ENCODE results near the gene ABCC6.

The ABCC6 gene

GRCh38 chr16:16147316-16147999 is 75.8 kb downstream of the ABCC6 start:
- peaks cover 26% of the 10 kb centered on the region for H4K20me1 ChIP-seq
- no peaks in the 10 kb centered on the region for H3K9me3 ChIP-seq
- peak overlapping the region; percentile 72 for H3K27ac ChIP-seq
- peak overlapping the region; percentile 39 for H3K9ac ChIP-seq
- peaks cover 38% of the 10 kb centered on the region for H3K36me3 ChIP-seq
- H3K4me1 ChIP-seq = peaks cover 72% of the 10 kb centered on the region
- no peak for TF ChIP-seq Cebpa-rat (IDR thresholded peaks at IDR 0.05)
- H3K4me3 ChIP-seq = no peak overlapping the region
- no peaks in the 10 kb centered on the region for H3K27me3 ChIP-seq
- peak overlapping the region; percentile 83 for H3K4me2 ChIP-seq

GRCh38 chr16:16146380-16147315 is 76.6 kb downstream of the ABCC6 start:
- H3K4me3 ChIP-seq = no peak overlapping the region
- no peaks in the 10 kb centered on the region for H3K27me3 ChIP-seq
- no peak for TF ChIP-seq Cebpa-rat (IDR thresholded peaks at IDR 0.05)
- H3K4me2 ChIP-seq = peak overlapping the region; percentile 83
- peaks cover 40% of the 10 kb centered on the region for H3K36me3 ChIP-seq
- peak overlapping the region; percentile 72 for H3K27ac ChIP-seq
- H3K9ac ChIP-seq = no peak overlapping the region; the same call in 1 of the 2 replicates
- H4K20me1 ChIP-seq = peaks cover 28% of the 10 kb centered on the region
- peaks cover 80% of the 10 kb centered on the region for H3K4me1 ChIP-seq
- H3K9me3 ChIP-seq = no peaks in the 10 kb centered on the region

GRCh38 chr16:16145286-16145685 is 78.0 kb downstream of the ABCC6 start:
- H3K4me1 ChIP-seq = peaks cover 90% of the 10 kb centered on the region
- H3K27ac ChIP-seq = no peak overlapping the region
- H3K9me3 ChIP-seq = no peaks in the 10 kb centered on the region
- TF ChIP-seq Cebpa-rat (IDR thresholded peaks at IDR 0.05) = no peak
- no peak overlapping the region for H3K4me2 ChIP-seq
- H3K36me3 ChIP-seq = peaks cover 53% of the 10 kb centered on the region
- H4K20me1 ChIP-seq = peaks cover 39% of the 10 kb centered on the region
- no peak overlapping the region for H3K4me3 ChIP-seq
- no peak overlapping the region for H3K9ac ChIP-seq
- no peaks in the 10 kb centered on the region for H3K27me3 ChIP-seq

GRCh38 chr16:16144416-16144815 is 78.9 kb downstream of the ABCC6 start:
- no peak overlapping the region for H3K4me3 ChIP-seq
- peaks cover 62% of the 10 kb centered on the region for H3K36me3 ChIP-seq
- peaks cover 87% of the 10 kb centered on the region for H3K4me1 ChIP-seq
- H3K9me3 ChIP-seq = no peaks in the 10 kb centered on the region
- no peak for TF ChIP-seq Cebpa-rat (IDR thresholded peaks at IDR 0.05)
- H3K9ac ChIP-seq = no peak overlapping the region
- peak overlapping the region; percentile 57; the same call in 1 of the 2 replicates for H3K27ac ChIP-seq
- no peaks in the 10 kb centered on the region for H3K27me3 ChIP-seq
- H3K4me2 ChIP-seq = no peak overlapping the region
- peaks cover 39% of the 10 kb centered on the region for H4K20me1 ChIP-seq

- H3K4me3 ChIP-seq = no peak overlapping the region
- no peaks in the 10 kb centered on the region for H3K27me3 ChIP-seq
- H3K4me1 ChIP-seq = peaks cover 82% of the 10 kb centered on the region
- H4K20me1 ChIP-seq = peaks cover 39% of the 10 kb centered on the region
- no peaks in the 10 kb centered on the region for H3K9me3 ChIP-seq
- peak overlapping the region; percentile 57 for H3K27ac ChIP-seq
- no peak overlapping the region for H3K9ac ChIP-seq
- peak overlapping the region; percentile 66 for H3K4me2 ChIP-seq
- TF ChIP-seq Cebpa-rat (IDR thresholded peaks at IDR 0.05) = no peak
- peaks cover 67% of the 10 kb centered on the region for H3K36me3 ChIP-seq
These were observed 79.4 kb downstream of the ABCC6 start for GRCh38 chr16:16143931-16144330.

- H3K4me2 ChIP-seq = peak overlapping the region; percentile 66
- peak; percentile 94 for TF ChIP-seq Cebpa-rat (IDR thresholded peaks at IDR 0.05)
- no peaks in the 10 kb centered on the region for H3K27me3 ChIP-seq
- H3K9me3 ChIP-seq = no peaks in the 10 kb centered on the region
- H3K27ac ChIP-seq = peak overlapping the region; percentile 57
- H4K20me1 ChIP-seq = peaks cover 38% of the 10 kb centered on the region
- no peak overlapping the region for H3K9ac ChIP-seq
- peaks cover 75% of the 10 kb centered on the region for H3K4me1 ChIP-seq
- H3K4me3 ChIP-seq = no peak overlapping the region
- H3K36me3 ChIP-seq = peaks cover 74% of the 10 kb centered on the region
These were observed 80.1 kb downstream of the ABCC6 start for GRCh38 chr16:16143038-16143763.

GRCh38 chr16:16141784-16142396 is 81.4 kb downstream of the ABCC6 start:
- no peak for TF ChIP-seq Cebpa-rat (IDR thresholded peaks at IDR 0.05)
- Histone ChIP-seq H3K36me3 (peaks cover 86% of the 10 kb centered on the region), H3K4me2 (peak overlapping the region; percentile 66), H4K20me1 (peaks cover 24% of the 10 kb centered on the region), H3K27ac (peak overlapping the region; percentile 46; the same call in 1 of the 2 replicates), H3K9ac (no peak overlapping the region), H3K27me3 (no peaks in the 10 kb centered on the region), H3K4me3 (no peak overlapping the region), H3K4me1 (peaks cover 62% of the 10 kb centered on the region), H3K9me3 (no peaks in the 10 kb centered on the region)

- Histone ChIP-seq H3K4me1 (peaks cover 55% of the 10 kb centered on the region), H3K9me3 (no peaks in the 10 kb centered on the region), H3K27ac (peak overlapping the region; percentile 46; the same call in 1 of the 2 replicates), H4K20me1 (peaks cover 21% of the 10 kb centered on the region; the same call in 1 of the 2 replicates), H3K27me3 (no peaks in the 10 kb centered on the region), H3K36me3 (peaks cover 86% of the 10 kb centered on the region), H3K9ac (0 out of 2 replicates have a peak overlapping the region, but pooled peaks have one; percentile 26), H3K4me3 (no peak overlapping the region), H3K4me2 (peak overlapping the region; percentile 66)
- TF ChIP-seq Cebpa-rat (IDR thresholded peaks at IDR 0.05) = no peak
These were observed 82.2 kb downstream of the ABCC6 start for GRCh38 chr16:16141141-16141540.

GRCh38 chr16:16140537-16140936 is 82.8 kb downstream of the ABCC6 start:
- Histone ChIP-seq H3K4me3 (no peak overlapping the region), H3K27ac (no peak overlapping the region), H3K9ac (no peak overlapping the region), H3K27me3 (no peaks in the 10 kb centered on the region), H3K4me2 (peak overlapping the region; percentile 66; the same call in 1 of the 2 replicates), H4K20me1 (peaks cover 21% of the 10 kb centered on the region; the same call in 1 of the 2 replicates), H3K9me3 (no peaks in the 10 kb centered on the region), H3K36me3 (peaks cover 86% of the 10 kb centered on the region), H3K4me1 (peaks cover 49% of the 10 kb centered on the region)
- TF ChIP-seq Cebpa-rat (IDR thresholded peaks at IDR 0.05) = no peak

Measured in BLaER1 (cell line).